ENCODE measurements around the gene SREK1IP1.

The SREK1IP1 gene

DNA sequence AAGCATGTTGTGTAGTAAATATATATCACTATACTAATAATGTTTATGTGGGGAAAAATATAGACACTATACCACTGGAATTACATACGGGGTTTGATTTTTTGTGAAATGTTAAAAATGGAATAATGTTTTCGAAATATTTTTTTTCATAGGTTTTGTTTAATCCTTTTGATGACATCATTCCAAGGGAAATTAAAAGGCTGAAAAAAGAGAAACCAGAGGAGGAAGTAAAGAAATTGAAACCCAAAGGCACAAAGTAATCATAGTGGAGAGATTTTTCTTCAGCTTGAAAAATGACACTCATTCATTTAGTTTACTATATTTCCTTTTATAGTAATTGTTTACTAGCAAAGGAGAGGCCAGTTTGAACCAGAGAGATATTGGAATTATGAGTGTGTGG, 17.9 kb upstream of the SREK1IP1 start:
- no peaks in the 10 kb centered on the region for H3K4me1 ChIP-seq (ENCODE audit: control insufficient read depth, insufficient read depth, low read length)
- ChIA-PET POLR2A (no interaction called here), CTCF (interaction anchor here (1.2 to 4.6 kb wide), 4 partner anchors 147 to 557 kb away, joined by 5 to 23 read pairs (median 11); no protein-coding TSS in a partner anchor)

DNA sequence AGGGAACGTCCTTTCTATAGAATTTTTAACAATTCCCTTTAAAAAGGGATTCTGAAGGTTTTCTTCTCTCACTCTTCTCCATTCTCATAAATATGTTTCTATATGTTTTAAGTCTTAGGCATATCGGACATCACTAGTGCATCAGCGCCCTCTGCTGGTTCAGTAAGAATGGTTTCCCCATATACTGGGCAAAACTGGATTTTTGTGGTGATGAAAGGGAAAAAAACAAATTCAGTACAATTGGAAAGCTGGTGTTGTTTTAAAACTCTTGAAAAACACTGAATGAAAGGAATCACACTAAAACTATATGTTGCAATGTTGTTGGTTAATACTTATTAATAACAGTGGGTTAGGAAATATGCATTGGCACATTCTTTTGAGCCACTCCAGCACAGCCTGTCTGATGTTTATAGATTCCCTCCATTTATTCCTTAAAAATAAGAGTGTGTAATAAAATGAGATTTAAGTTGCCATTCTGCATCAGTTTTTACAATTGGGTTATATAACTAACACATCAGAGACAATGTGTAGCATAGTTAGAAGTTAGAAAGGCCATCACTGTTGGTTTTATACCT, 16.0 kb upstream of the SREK1IP1 start:
- H3K9me3 ChIP-seq (ENCODE audit: control insufficient read depth, insufficient read depth, low read depth, low read length), result no peaks in the 10 kb centered on the region
- H3K4me3 ChIP-seq (ENCODE audit: low read depth, low read length), result no peak overlapping the region
- peaks cover 0 to 9% of the 10 kb centered on the region in 2 experiments; a peak in 1 of 3 replicates for H3K36me3 ChIP-seq (ENCODE audit: control insufficient read depth in 2 of 2, insufficient read depth in 1 of 2, low read length in 2 of 2)
- POLR2A ChIA-PET, result no interaction called here
- CTCF ChIA-PET, result interaction anchor here (0.6 to 4.6 kb wide), 31 partner anchors 9 to 752 kb away, joined by 3 to 72 read pairs (median 4); partner anchors contain the start of genes CWC27 and SREK1IP1
- no peak overlapping the region for H3K27ac ChIP-seq (ENCODE audit: extremely low read depth, low read depth, low read length)
- TF ChIP-seq ZNF274 (IDR thresholded peaks at IDR 0.05; ENCODE audit: low read length), result no peak
- TF ChIP-seq ZNF274 (tag by site-specific recombination; IDR thresholded peaks at IDR 0.05; ENCODE audit: borderline replicate concordance), result no peak
- no peak for TF ChIP-seq TSHZ1 (tag by site-specific recombination; IDR thresholded peaks at IDR 0.05; ENCODE audit: borderline replicate concordance)
- TF ChIP-seq PRDM1 (tag by site-specific recombination; IDR thresholded peaks at IDR 0.05), result peak; percentile 45
- TF ChIP-seq ZNF558 (tag by site-specific recombination; IDR thresholded peaks at IDR 0.05), result no peak
- TF ChIP-seq ZNF513 (tag by site-specific recombination; IDR thresholded peaks at IDR 0.05), result 0 out of 2 replicates have a peak, but pooled peaks have one; percentile 14
- TF ChIP-seq ZNF660 (tag by site-specific recombination; IDR thresholded peaks at IDR 0.05), result peak; percentile 80
- peak; percentile 82 for TF ChIP-seq ZNF654 (tag by site-specific recombination; IDR thresholded peaks at IDR 0.05; ENCODE audit: low read depth)
- TF ChIP-seq SALL2 (tag by site-specific recombination; IDR thresholded peaks at IDR 0.05; ENCODE audit: borderline replicate concordance), result no peak
- no peak for TF ChIP-seq WT1 (tag by site-specific recombination; IDR thresholded peaks at IDR 0.05)
- no peak for TF ChIP-seq ZNF350 (tag by site-specific recombination; IDR thresholded peaks at IDR 0.05)
- no peak for TF ChIP-seq ZNF776 (tag by site-specific recombination; IDR thresholded peaks at IDR 0.05; ENCODE audit: borderline replicate concordance)
- no peak for TF ChIP-seq KLF8 (tag by site-specific recombination; IDR thresholded peaks at IDR 0.05)
- no peaks in the 10 kb centered on the region for H3K4me1 ChIP-seq (ENCODE audit: control insufficient read depth, insufficient read depth, low read length)

More for the DNA sequence above, 17.9 kb upstream of the SREK1IP1 start:
- H3K27ac ChIP-seq (ENCODE audit: extremely low read depth, low read depth, low read length), result no peak overlapping the region
- no peak overlapping the region for H3K4me3 ChIP-seq (ENCODE audit: low read depth, low read length)
- no peaks in the 10 kb centered on the region for H3K9me3 ChIP-seq (ENCODE audit: control insufficient read depth, insufficient read depth, low read depth, low read length)
- TF ChIP-seq ZNF544 (tag by site-specific recombination; IDR thresholded peaks at IDR 0.05), result no peak
- TF ChIP-seq ZNF558 (tag by site-specific recombination; IDR thresholded peaks at IDR 0.05), result no peak
- TF ChIP-seq ZBTB48 (tag by site-specific recombination; IDR thresholded peaks at IDR 0.05), result no peak
- peaks cover 0 to 9% of the 10 kb centered on the region in 2 experiments; a peak in 1 of 3 replicates for H3K36me3 ChIP-seq (ENCODE audit: control insufficient read depth in 2 of 2, insufficient read depth in 1 of 2, low read length in 2 of 2)

GRCh38 chr5:64775291-64775690, 6.8 kb upstream of the SREK1IP1 start:
- TF ChIP-seq ZNF510 (tag by site-specific recombination; IDR thresholded peaks at IDR 0.05; ENCODE audit: insufficient replicate concordance) (no peak), PRDM1 (tag by site-specific recombination; IDR thresholded peaks at IDR 0.05) (peak; percentile 44; the same call in 1 of the 2 replicates)
- ChIA-PET POLR2A (no interaction called here), CTCF (interaction anchor here (0.6 to 2.6 kb wide), 4 partner anchors 9 to 152 kb away, joined by 3 to 12 read pairs (median 6); no protein-coding TSS in a partner anchor)
- no peaks in the 10 kb centered on the region for H3K9me3 ChIP-seq (ENCODE audit: control insufficient read depth, insufficient read depth, low read depth, low read length)
- no peak overlapping the region for H3K4me3 ChIP-seq (ENCODE audit: low read depth, low read length)
- H3K4me1 ChIP-seq (ENCODE audit: control insufficient read depth, insufficient read depth, low read length), result no peaks in the 10 kb centered on the region
- peaks cover 13 to 16% of the 10 kb centered on the region in 2 experiments; a peak in 1 of 3 replicates for H3K36me3 ChIP-seq (ENCODE audit: control insufficient read depth in 2 of 2, insufficient read depth in 1 of 2, low read length in 2 of 2)
- H3K27ac ChIP-seq (ENCODE audit: extremely low read depth, low read depth, low read length), result no peak overlapping the region
